Fibroblast of mammary gland (primary cell): ENCODE measurements around the gene DET1.
A peak's percentile ranks its signal among the peaks of the same experiment; 100 is the strongest.

ENCODE experiments used
- DNase-seq: peaks from one replicate; pipeline ENCODE4 v3.0.0-alpha.2; 2010; ENCODE audit warnings: low read depth
- H3K4me3 ChIP-seq: 2 replicates; pipeline ENCODE4 v1.5.1; 2011; ENCODE audit warnings: low read depth, mild to moderate bottlenecking, low read length, moderate library complexity; ENCODE audit not compliant: control insufficient read depth
- CTCF ChIP-seq: conservative IDR thresholded peaks from 2 replicates; pipeline ENCODE4 v1.5.1; 2011; ENCODE audit warnings: low read depth, low read length, inconsistent platforms; ENCODE audit not compliant: control insufficient read depth, insufficient read depth

The DET1 gene

DNA sequence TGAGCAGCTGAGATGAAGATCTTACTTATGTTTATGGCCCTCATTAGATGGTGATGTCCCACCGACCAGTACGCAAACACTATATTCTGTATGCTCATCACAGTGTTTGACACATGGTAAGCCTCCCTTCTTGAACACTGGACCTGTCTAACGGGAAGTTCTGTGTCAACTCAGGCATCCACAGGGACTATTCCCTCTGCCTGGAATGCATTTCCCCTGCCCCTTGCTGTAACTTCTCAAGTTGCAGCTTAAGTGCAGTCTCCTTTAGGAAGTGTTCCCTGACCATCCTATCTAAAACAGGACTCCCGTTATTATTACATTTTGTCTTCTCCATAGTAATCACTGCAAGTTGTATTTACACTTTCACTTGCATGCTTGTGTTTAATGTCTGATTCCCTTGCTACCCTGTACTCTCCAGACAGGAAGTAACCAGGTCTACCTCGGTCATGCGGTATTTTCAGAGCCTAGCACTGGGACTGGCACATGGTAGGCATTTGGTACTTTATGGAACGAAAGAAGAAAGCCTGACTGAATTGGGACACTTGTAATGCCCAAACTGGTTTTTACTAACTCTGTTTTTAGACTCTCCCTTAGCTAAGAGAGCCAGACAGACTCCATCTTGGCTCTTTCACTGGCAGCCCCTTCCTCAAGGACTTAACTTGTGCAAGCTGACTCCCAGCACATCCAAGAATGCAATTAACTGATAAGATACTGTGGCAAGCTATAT lies 8.7 kb downstream of the DET1 start:
- TF ChIP-seq CTCF: no peak
- DNase-seq: no peak
- H3K4me3 ChIP-seq: no peak overlapping the region

GRCh38 chr15:88535607-88536313 lies 10.7 kb downstream of the DET1 start:
- no peak overlapping the region for H3K4me3 ChIP-seq
- TF ChIP-seq CTCF: no peak
- no peak for DNase-seq

DNA sequence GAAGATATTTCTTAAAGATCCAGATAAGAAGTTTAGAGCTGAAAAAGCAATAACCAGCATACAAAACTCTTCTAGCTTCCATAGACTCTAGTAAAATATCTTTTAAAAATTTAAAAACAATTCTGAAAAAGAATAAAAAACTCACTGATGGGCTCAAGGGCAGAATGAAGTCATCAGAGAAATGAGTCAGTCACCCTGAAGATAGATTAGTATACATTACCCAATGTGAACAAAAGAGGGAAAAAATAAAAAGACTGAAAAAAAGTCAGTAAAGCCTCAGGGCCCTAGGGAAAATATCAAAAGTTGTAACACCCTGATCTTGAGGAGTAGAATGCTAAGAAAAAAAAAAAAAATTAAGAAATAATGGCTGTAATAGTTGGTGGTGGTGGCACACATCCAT lies 11.4 kb downstream of the DET1 start:
- peak; percentile 37 for DNase-seq
- no peak overlapping the region for H3K4me3 ChIP-seq
- TF ChIP-seq CTCF: no peak

GRCh38 chr15:88533376-88533775 lies 13.1 kb downstream of the DET1 start:
- no peak overlapping the region for H3K4me3 ChIP-seq
- no peak for TF ChIP-seq CTCF
- no peak for DNase-seq

DNA sequence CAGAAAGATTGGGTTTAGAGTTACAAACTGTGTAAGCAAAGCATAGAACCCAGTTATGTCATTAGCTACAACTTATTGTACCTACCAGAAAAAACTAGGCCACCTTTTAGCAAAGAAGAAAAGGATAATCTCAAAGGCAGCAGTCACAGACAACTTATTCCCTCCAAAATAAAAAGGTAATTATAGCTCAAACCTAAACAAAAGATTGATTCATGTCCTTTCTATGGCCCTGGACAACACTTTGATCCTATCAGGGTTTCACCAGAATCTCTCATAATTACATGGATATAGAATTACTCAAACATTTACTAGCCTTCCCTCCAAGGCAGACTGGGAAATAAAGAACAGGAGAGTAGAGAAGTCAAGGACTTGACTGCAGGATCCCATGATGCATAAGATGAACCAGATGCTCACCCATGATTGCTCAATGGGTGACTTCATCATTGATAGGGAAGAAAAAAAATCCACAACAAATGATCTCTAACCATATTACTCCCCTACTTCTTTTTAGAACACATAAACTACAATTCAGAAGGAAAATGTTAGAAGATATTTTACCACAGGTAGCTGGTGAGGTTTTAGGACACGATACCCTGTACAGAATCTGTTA lies 17.4 kb downstream of the DET1 start:
- DNase-seq: peak; percentile 79
- no peak overlapping the region for H3K4me3 ChIP-seq
- TF ChIP-seq CTCF: no peak

DNA sequence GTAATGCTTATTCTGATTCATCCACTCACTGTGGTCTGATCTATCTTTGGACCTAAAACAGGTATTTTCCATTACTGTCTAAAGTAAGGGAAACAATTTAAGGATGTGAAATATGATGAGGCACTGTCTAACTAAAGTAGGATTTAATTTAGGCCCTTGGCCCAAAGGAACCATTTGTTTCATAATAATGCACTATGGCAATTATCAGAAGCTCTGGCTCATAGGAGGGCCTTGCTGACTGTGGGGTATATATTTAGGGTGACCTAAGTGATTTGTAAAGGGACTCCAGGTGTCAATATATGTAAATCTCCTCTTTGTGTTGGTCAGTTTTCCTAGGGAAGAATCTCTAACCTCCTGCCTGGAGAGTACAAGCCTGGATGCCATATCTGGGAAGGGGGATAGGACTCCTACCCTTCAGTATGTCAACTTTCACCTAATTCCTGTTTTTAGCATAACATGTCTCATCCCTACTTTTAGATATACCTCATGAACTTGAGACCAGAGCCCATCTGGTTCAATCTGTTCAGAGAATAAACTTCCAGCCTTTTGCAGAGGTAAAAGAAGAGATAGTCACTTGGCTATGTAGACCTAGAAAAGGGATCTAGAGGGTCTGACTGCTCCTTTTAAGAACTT lies 20.1 kb downstream of the DET1 start:
- H3K4me3 ChIP-seq: no peak overlapping the region
- no peak for DNase-seq
- TF ChIP-seq CTCF: no peak
